ENCODE measurements around the gene PDE3A.
A peak's percentile ranks its signal among the peaks of the same experiment; 100 is the strongest.

Gene PDE3A

DNA sequence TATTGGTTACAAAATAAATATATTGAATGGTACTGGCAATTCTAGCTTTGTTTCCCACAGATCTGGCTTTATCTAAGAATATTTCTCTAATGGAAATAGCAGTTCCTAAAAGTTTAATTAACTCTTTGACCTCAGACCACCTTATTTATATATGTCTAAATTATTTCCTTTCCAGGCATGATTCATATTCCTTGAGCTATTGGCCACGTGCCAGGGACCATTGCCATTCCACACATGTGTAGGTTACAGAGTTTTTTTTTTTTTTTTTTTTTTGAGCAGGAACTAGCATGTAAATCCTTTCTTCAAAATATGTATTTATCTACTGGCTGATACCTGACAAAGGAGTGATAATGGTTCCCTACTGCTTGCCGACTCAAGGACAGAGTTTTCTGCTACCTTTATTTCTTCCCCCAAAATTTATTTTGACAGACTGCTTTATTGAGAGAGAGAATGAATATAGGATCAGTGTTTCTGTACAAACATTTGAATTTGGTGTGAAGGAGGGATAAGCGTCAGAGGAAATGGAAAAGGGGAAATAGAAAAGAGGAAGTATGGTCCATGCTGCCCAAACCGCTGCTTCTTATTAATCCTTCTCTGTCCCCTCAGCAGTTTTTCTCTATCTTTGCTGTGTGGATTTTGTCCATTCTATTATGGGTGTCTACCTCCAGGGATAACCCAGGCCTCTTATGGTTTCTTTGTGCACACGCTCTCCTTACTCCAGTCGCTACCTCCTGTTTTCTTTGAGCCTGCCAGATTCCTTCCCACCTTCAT is 36.4 kb downstream of the PDE3A start:
- peak; percentile 65 to 74 for DNase-seq (ENCODE audit: low read depth in 2 of 2)
- H3K4me3 ChIP-seq (replicated peaks in 1 of 2; ENCODE audit: low read depth in 2 of 2, low read length in 2 of 2), result no peak overlapping the region
- no peak for TF ChIP-seq CTCF (IDR thresholded peaks at IDR 0.05; ENCODE audit: low read depth, low read length)

- no peak for DNase-seq (ENCODE audit: low read depth in 2 of 2)
- no peak for TF ChIP-seq CTCF (IDR thresholded peaks at IDR 0.05; ENCODE audit: low read depth, low read length)
Measured at GRCh38 chr12:20409607-20410377, 41.5 kb downstream of the PDE3A start.

DNA sequence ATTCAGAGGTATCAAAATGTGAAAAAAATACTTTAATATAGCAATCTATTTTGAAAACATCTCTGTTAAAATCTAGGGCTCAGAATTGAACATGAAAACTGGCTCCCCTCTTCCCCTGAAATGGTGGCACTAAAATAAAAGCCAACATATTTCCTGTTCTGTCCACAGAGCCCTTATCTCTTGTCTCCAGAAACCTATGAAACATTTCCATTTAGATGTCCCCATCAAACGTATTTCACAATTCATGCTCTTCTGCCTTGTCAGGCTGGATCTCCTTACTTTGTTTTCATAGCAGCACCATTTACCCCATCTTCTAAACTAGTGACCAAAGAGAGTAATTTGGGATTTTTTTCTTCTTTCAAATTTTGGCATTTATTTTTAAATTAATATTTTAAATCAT is 42.4 kb downstream of the PDE3A start:
- no peak overlapping the region for H3K4me3 ChIP-seq (replicated peaks in 1 of 2; ENCODE audit: low read depth in 2 of 2, low read length in 2 of 2)
- no peak for DNase-seq (ENCODE audit: low read depth in 2 of 2)
- no peak for TF ChIP-seq CTCF (IDR thresholded peaks at IDR 0.05; ENCODE audit: low read depth, low read length)

More at GRCh38 chr12:20409607-20410377, 41.5 kb downstream of the PDE3A start:
- no peak overlapping the region for H3K4me3 ChIP-seq (replicated peaks in 1 of 2; ENCODE audit: low read depth in 2 of 2, low read length in 2 of 2)

DNA sequence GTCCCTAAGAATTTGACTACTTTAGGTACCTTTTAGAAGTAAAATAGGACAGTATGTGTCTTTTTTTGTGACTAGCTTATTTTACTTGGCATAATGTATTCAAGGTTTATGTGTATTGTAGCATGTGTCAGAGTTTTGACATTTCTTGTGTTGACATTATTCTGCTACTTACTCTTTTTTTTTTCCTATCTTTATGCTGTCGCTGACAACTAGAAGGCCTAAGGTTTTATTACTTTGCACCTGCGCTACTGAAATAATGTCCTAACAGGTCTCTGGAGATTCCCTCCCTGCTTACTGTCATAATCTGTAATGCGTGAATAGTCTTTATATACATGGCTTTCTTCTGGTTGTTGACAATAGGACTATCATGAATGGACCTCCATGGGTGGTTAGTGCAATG is 43.0 kb downstream of the PDE3A start:
- no peak for TF ChIP-seq CTCF (IDR thresholded peaks at IDR 0.05; ENCODE audit: low read depth, low read length)
- DNase-seq (ENCODE audit: low read depth in 2 of 2), result no peak
- no peak overlapping the region for H3K4me3 ChIP-seq (replicated peaks in 1 of 2; ENCODE audit: low read depth in 2 of 2, low read length in 2 of 2)

DNA sequence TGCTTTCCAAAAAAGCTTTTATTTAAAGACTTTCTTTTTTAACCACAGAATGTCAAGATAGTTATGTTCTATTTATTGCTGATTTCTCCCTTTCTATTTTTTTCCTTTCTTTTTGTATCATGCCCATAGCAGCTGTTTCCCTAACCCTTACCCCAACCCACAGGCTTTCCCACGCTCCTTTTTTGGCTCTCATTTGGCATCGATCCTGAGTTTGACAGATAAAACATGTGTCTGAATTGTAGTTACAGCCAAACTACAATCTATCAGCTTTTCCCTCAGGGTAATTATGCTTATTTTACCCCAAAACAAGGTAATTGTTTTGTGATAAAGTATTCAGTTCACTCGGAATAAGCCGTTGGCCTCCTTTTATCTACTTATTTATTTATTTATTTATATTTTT is 46.7 kb downstream of the PDE3A start:
- TF ChIP-seq CTCF (IDR thresholded peaks at IDR 0.05; ENCODE audit: low read depth, low read length), result no peak
- DNase-seq (ENCODE audit: low read depth in 2 of 2), result peak; percentile 61 to 88
- H3K4me3 ChIP-seq (replicated peaks in 1 of 2; ENCODE audit: low read depth in 2 of 2, low read length in 2 of 2), result no peak overlapping the region

GRCh38 chr12:20415641-20416040 is 47.3 kb downstream of the PDE3A start:
- DNase-seq (ENCODE audit: low read depth in 2 of 2), result peak; percentile 54 to 63

More at GRCh38 chr12:20415641-20416040, 47.3 kb downstream of the PDE3A start:
- no peak for TF ChIP-seq CTCF (IDR thresholded peaks at IDR 0.05; ENCODE audit: low read depth, low read length)
- no peak overlapping the region for H3K4me3 ChIP-seq (replicated peaks in 1 of 2; ENCODE audit: low read depth in 2 of 2, low read length in 2 of 2)

Data from cardiac fibroblast (primary cell).